UCSD-AML1 (cell line): ENCODE results near the gene NCR1.
"Not testable (repeated sequence)": the region's sequence is repeated elsewhere in the genome, so short reads cannot be mapped to it uniquely, and the experiment has no call there.

Experiments
- DNase-seq: peaks from one replicate; lab custom pipeline; 2025; ENCODE audit not compliant: unreplicated experiment; lab: John Stamatoyannopoulos, UW

Gene NCR1, protein sequence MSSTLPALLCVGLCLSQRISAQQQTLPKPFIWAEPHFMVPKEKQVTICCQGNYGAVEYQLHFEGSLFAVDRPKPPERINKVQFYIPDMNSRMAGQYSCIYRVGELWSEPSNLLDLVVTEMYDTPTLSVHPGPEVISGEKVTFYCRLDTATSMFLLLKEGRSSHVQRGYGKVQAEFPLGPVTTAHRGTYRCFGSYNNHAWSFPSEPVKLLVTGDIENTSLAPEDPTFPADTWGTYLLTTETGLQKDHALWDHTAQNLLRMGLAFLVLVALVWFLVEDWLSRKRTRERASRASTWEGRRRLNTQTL

DNA sequence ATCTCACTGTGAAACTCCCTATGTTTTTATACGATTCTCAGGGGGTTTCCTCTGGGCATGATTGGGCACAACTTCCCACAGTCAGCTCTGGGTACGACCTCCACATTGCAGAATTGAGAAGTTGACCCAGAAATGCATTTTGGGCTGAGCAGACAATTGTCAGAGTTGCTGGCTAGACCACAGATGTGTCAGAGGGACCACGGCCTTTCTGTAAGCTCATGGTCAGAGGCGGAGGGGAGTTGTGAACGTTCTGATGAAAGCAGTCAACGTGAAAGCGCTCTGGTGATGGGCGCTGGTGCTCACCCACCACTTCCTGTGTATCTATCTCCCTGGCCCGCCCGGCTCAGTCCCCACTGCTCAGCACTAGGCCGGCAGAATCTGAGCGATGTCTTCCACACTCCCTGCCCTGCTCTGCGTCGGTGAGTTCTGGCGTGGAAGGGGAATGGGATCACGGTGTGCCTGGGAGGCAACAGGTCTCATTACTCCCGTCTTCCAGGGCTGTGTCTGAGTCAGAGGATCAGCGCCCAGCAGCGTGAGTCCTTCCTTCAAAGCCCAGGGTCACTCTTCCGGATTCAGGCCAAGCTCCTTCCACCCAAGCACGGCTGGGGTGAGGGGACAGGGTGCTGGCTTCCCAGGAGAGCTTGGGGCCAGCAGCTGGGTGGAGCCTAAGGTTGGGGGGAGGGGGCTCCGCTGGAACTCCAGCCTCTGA, at the start of gene NCR1:
Gene NCR1 (plus strand): TSS at position 346 of the 709 bp plus-strand sequence. CDS start 40 bp downstream, at position 386.
- no peak for DNase-seq

DNA sequence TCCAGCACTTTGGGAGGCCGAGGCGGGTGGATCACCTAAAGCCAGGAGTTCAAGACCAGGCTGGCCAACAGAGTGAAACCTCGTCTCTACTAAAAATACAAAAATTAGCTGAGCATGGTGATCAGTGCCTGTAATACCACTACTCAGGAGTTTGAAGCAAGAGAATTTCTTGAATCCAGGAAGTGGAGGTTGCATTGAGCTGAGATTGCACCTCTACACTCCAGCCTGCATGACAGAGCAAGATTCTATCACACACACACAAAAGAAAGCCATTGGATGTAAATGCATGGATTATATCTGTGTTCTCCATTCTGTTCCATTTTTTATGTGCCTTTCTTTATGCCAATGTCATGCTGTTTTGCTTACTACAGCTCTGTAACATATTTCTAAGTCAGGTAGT, 47.5 kb upstream of the NCR1 start:
- not testable (repeated sequence) for DNase-seq

DNA sequence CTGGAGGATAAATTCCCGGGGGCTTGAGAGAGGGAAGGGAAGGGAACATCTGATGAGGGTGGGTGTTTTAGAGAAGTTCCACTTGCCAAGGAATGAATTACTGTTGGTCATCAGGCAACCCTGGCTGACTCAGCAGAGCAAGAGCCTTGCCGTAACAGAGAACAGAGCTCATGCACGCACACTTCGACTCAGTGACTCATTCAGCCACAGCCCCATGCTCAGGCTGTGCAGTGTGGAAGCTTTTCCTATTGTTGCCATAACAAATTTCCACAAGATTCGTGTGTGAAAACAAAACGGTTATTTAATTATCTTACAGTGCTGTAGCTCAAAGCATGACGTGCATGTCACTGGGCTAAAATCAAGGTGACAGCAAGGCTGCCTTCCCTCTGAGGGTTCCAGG, 46.5 kb upstream of the NCR1 start:
- DNase-seq: not testable (repeated sequence)

DNA sequence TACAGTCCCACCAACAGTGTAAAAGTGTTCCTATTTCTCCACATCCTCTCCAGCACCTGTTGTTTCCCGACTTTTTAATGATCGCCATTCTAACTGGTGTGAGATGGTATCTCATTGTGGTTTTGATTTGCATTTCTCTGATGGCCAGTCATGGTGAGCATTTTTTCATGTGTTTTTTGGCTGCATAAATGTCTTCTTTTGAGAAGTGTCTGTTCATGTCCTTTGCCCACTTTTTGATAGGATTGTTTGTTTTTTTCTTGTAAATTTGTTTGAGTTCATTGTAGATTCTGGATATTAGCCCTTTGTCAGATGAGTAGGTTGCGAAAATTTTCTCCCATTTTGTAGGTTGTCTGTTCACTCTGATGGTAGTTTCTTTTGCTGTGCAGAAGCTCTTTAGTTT, 42.5 kb upstream of the NCR1 start:
- not testable (repeated sequence) for DNase-seq

DNA sequence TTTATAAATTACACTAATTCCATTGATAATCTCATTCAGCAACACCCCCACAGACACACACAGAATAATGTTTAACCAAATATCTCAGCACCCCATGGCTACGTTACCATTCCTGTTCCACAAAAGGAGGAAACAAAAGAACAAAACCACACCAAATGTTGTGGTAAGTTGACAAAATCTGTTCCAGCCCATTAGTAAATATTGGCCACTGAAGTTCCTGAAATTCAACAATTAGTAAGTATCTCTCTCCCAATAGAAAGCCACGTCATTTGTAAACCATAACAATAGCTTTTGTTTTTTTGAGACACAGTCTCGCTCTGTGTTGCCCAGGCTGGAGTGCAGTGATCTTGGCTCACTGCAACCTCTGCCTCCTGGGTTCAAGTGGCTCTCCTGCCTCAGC, 34.3 kb upstream of the NCR1 start:
- no peak for DNase-seq

DNA sequence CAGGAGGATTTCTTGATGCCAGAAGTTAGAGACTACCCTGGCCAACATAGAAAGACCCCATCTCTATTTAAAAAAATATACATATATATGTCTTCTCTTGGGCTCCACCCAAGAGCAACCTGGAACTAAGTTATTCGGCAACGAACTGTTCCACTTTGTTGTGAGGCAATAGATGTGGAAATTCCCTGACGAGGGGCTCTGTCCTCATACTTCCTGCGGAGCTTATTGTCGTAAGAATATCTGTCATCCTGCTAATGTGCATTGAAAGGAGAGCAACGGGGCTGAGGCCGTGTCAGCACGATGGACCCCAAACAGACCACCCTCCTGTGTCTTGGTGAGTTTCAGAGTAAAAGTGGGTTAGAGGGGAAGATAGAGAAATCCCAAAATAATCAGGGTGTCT, 32.0 kb upstream of the NCR1 start, which contains the start of gene FCAR:
Gene FCAR (plus strand): TSS at position 246 of the 400 bp plus-strand sequence. CDS start 55 bp downstream, at position 301.
- no peak for DNase-seq

DNA sequence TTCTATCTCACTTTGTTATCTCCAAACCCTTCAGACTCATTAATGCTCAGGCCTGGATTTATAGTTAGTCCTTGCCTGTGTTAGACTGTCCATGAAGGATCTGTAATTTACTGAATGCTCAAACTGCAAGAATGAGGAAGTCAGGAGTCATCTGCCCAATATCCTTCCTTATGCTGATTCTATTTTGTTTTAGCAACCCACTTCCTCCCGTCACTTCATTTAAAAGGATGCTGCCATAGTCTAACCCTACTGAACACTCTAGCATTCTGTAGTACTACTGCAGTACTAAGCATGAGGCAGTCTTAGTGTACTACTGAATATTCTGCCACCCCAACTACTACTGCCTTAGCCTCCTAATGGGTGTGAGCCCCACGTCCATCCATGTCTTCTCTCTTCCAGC, 30.4 kb upstream of the NCR1 start:
- no peak for DNase-seq

DNA sequence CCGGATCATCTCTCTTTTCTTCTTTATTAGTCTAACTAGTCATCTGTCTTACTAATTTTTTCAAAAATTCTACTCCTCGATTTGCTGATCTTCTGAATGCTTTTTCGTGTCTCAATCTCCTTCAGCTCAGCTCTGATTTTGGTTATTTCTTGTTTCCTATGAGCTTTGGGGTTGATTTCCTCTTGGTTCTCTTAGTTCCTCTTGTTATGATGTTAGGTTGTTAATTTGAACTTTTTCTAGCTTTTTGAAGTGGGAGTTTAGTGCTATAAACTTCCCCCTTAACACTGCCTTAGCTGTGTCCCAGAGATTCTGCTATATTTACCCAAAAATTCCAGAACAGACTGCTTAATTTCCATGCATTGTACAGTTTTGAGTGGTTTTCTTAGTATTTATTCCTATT, 28.5 kb upstream of the NCR1 start:
- DNase-seq: no peak

DNA sequence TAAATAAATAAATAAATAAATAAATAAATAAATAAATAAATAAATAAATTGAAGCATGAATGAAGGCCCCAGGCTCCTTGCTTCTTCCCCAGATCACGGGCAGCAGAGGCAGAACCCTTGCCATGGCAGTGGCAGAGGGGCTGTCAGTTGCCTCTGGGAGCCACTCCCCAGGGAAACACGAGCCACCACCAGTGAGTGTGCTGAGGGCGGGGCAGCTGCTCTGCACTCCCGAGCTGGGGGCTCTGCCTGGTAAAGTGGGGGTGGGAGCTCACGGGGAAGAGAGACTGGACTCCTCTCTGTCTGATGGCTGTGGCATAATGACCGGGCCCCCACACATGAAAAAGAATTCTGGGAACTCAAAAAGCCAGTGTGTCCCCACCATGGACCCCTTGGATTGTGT, 24.1 kb upstream of the NCR1 start:
- no peak for DNase-seq

DNA sequence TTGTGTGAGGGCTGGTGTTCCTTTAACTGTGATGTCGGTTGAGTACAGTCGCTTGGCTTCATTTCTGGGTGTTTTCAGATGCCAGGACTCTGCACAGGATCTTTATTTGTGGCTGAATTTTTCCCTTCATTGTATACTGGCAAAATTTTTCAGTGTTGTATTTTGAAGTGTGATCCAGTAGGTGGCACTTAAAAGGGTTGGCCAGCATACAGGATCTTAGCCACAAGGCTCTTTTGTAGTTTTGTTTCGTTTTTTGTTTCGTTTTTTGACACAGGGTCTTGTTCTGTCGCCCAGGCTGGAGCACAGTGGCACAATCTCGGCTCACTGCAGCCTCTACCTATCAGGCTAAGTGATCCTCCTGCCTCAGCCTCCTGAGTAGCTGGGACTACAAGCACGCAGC, 23.2 kb upstream of the NCR1 start:
- DNase-seq: no peak

DNA sequence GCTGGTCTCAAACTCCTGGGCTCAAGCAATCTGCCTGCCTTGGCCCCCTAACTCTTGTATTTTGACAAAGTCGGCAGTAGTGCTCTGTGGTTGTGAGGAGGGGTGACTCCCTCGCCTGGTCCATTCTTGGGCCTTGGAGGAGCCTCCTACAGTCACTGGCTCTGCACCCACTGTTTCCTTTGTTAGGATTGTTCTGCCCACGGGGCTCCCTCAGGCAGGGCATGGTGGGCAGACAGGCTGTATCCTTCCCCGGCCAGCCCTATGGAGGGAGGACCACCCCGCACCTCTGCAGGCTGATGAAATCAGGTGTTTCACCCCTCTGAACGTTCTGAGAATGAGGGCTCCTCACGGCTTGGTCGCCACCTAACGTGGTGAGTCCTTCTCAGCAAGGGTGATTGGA, 22.7 kb upstream of the NCR1 start:
- no peak for DNase-seq

DNA sequence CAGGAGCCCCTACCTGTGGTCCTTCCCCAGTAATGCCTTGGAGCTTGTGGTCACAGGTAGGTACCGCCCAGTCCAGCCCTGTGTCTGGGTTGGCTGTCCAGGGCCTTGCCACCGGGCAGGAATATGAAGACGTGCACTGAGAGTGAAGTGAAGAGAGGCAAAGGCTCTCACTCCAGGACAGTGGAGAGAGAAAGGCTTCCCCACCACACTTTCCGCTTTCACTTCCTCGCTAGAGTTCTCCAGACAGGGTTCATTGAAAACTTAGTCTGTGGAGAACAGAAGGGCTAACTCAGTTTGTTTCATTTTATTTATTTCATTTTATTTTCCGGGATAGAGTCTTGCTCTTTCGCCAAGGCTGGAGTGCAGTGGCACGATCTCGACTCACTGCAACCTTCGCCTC, 17.7 kb upstream of the NCR1 start:
- no peak for DNase-seq

DNA sequence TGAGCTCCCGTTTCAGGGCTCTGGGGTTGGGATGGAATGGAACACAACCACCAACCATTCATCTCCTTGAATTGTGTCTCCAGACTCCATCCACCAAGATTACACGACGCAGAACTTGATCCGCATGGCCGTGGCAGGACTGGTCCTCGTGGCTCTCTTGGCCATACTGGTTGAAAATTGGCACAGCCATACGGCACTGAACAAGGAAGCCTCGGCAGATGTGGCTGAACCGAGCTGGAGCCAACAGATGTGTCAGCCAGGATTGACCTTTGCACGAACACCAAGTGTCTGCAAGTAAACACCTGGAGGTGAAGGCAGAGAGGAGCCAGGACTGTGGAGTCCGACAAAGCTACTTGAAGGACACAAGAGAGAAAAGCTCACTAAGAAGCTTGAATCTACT, 16.4 kb upstream of the NCR1 start:
- DNase-seq: no peak

DNA sequence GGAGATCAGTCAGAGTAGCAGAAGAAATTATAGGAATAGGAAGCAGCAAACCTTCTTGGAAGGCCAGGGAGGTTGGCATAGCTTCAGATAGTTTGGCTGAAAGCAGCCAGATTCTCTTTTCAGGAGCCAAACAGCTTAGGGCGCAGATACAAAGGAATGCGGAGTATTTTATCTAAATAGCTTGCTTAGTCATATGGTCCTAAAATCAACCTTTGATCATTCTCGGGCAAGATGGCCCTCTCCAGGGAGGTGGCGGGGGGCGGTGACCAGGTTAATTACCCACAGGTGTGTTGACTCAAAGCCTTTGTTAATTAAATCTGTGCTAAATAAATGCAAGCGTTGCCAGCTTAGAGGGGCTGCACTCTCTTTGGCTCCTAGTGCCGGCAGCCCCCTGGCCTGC, 12.5 kb upstream of the NCR1 start:
- no peak for DNase-seq

DNA sequence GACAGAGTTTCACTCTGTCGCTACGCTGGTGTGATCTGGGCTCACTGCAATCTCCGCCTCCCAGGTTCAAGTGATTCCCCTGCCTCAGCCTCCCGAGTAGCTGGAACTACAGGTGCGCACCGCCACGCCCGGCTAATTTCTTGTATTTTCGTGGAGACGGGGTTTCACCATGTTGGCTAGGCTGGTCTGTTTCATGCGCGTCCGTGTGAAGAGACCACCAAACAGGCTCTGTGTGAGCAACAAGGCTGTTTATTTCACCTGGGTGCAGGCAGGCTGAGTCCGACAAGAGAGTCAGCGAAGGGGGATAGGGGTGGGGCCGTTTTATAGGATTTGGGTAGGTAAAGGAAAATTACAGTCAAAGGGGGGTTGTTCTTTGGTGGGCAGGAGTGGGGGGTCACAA, 11.8 kb upstream of the NCR1 start:
- not testable (repeated sequence) for DNase-seq

DNA sequence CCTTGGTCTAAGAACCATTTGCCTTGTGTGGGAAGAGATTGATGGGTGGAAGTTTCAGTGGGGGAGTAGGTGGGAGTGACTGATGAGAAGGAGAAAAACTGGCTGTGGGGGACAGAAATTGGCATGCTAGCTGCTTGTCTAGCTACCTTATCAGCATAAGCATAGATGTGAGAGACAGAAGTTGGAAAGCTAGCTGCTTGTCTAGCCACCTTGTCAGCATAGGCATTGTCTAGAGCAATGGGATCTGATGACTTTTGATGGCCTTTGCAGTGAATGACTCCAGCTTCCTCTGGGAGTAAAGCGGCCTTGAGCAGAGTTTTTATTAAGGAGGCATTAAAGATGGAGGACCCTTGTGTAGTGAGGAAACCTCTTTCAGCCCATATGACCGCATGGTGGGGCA, 9.9 kb upstream of the NCR1 start:
- no peak for DNase-seq

DNA sequence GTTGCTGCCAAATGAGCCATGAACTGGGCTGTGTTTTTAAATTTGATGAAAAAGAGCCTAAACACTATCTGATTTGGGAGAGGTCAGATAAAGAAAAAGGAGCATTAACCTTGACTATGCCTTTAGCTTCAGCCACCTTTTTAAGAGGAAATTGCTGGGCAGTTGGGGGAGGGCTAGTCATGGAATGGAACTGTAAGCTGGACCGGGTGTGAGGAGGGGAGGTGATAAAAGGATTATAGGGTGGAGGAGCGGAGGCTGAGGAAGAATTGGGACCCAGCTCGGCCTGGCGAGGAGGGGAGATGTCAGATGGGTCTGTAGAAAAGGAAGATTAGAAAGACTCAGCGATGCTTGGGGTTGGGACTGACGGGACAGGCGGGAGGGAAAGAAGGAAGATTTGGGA, 7.3 kb upstream of the NCR1 start:
- DNase-seq: not testable (repeated sequence)

DNA sequence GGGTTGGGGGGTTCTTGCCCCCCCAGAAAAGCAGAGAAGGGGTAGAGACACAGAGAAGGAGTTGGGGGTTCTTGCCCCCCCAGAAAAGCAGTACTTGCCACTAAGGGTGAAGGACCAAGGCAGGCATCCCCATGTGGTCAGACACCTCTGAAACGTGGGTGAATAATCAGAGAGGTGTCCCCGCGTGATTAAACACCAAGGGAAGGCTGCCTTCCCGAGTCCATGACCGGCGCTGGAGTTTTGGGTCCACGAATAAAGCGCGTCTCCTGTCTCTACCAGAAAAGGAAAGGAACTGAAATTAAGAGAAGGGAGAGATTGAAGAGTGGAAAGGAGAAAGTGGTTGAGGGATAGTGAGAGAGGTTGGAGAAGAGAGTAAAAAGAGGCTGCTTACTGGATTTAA, 6.3 kb upstream of the NCR1 start:
- DNase-seq: not testable (repeated sequence)

DNA sequence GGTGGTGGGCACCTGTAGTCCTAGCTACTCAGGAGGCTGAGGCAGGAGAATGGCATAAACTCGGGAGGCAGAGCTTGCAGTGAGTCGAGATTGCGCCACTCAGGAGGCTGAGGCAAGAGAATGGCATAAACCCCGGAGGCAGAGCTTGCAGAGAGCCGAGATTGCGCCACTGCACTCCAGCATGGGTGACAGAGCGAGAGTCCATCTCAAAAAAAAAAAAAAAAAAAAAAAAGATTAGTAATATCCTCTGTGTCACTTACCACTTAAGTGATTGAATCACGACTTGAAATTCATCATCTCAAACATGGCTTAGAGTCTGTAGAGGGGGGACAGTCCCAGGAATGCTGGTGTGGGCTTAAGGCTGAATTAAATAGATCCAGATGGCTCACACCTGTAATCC, 4.8 kb upstream of the NCR1 start:
- DNase-seq: not testable (repeated sequence)

DNA sequence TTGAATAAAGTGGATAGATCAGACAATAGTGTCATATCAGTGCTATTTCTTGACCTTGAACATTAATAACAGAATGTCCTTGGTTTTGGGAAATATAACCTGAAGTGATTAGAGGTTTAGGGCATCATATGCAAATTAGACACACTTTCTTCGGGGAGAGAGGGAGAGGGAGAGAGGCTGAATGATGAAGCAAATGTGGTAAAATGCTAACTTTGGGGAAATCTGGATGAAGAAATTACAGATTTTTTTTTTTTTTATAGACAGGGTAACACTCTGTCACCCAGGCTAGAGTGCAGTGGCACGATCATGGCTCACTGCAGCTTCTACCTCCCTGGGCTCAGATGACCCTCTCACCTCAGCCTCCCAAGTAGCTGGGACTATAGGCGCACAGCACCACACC, 3.9 kb upstream of the NCR1 start:
- no peak for DNase-seq

DNA sequence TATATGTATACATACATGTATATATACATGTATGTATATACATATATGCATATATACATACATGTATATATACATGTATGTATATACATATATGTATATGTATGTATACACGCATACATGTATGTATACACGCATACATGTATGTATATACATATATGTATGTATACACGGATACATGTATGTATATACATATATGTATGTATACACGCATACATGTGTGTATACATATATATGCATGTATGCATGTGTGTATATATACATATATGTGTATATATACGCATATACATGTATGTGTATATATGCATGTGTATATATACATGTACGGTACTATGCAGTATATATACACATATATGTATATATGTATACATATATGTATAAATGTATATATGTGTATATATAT, 2.6 kb upstream of the NCR1 start:
- no peak for DNase-seq

DNA sequence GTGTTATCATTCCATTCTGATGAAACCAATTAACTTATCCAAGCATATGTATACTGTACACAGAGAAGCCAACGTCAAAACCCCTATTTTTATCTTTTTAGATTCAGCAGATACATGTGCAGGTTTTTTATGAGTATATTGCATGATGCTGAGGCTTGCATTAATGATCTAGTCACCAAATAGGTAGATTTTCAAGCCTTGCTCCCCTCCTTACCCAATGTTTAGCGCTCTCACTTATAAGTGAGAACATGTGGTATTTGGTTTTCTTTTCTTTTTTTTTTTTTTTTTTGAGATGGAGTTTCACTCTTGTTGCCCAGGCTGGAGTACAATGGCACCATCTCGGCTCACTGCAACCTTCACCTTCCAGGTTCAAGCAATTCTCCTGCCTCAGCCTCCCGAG, 1.7 kb upstream of the NCR1 start:
- not testable (repeated sequence) for DNase-seq

DNA sequence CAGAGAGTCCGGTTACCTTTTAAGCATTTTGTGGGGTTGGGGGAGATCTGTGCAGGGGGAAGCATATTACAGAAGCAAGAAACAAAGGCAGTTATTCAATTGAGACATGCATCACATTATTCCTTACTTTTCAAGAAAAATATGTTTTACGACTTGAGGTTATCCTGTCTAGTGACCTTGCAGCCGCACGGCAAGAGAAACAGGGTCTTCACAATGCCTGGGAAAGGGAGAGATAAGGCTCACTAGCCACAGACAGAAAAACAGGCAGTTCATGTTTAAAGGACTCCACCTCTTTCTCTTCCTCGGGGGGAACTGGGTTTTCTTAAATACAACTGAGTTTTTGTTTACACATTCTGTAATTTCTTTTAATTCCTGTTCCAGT, 536 bp upstream of the NCR1 start:
- DNase-seq: no peak
